C4-2B (cell line): ENCODE data around the gene DNAL1.

Experiments
- ZFX ChIP-seq: fragments of 450-650 bp; IDR thresholded peaks from 2 replicates; pipeline ENCODE4 v1.6.1; 2017
- TF ChIP-seq, protein P1 (sequence below): fragments of 450-650 bp; conservative IDR thresholded peaks from 2 replicates; pipeline ENCODE4 v1.5.1; 2017; ENCODE audit warnings: mild to moderate bottlenecking

DNA sequence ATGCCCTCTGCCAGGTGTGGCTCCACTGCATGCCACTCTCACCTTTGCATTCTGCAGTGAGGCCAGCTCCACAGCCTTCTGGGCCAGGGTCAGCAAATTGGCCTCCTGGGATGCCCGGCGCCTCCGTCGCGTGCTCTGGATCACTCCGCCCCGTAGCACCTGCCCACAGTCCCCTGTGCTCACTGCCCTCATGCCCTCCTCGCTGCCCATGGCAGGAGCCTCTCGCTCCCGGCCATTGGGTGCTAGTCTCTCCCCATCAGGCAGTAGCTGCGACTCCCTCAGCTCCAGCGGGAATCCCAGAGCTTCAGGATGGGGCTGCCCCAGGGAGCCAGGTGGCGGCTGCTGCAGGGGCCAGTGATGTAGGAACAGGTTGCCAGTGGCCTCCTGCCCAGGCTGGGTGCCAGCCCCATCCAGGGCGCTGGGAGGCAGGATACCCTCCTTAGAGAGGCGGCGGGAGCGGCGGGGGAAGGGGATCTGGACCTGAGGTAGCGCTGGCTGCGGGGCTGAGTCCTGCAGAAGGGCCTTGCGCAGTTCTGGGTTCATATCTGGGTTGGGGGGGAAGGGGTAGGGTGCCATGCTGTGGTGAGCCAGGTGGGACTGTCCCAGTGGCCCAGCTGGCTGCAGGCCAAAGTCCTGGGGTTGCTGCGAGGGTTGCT, 93.9 kb downstream of the DNAL1 start:
- TF ChIP-seq, protein P1, sequence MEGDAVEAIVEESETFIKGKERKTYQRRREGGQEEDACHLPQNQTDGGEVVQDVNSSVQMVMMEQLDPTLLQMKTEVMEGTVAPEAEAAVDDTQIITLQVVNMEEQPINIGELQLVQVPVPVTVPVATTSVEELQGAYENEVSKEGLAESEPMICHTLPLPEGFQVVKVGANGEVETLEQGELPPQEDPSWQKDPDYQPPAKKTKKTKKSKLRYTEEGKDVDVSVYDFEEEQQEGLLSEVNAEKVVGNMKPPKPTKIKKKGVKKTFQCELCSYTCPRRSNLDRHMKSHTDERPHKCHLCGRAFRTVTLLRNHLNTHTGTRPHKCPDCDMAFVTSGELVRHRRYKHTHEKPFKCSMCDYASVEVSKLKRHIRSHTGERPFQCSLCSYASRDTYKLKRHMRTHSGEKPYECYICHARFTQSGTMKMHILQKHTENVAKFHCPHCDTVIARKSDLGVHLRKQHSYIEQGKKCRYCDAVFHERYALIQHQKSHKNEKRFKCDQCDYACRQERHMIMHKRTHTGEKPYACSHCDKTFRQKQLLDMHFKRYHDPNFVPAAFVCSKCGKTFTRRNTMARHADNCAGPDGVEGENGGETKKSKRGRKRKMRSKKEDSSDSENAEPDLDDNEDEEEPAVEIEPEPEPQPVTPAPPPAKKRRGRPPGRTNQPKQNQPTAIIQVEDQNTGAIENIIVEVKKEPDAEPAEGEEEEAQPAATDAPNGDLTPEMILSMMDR, result no peak
- no peak for TF ChIP-seq ZFX
